ENCODE results near the gene INSIG2.

INSIG2 gene

GRCh38 chr2:118051826-118052358, 36.4 kb upstream of the INSIG2 start:
- no peak overlapping the region for H3K23ac ChIP-seq (ENCODE audit: low read length)
- no peak overlapping the region for H3K27ac ChIP-seq (ENCODE audit: low read depth, low read length)
- no peak overlapping the region for H4K12ac ChIP-seq (ENCODE audit: low read depth, low read length)
- H2AK5ac ChIP-seq (ENCODE audit: low read length), result no peak overlapping the region
- DNase-seq, result no peak
- no peak overlapping the region for H2AFZ ChIP-seq (ENCODE audit: insufficient read depth, low read length, poor library complexity)
- H3K36me3 ChIP-seq (ENCODE audit: control insufficient read depth in 1 of 2, insufficient read depth in 2 of 2, low read length in 2 of 2), result no peaks in the 10 kb centered on the region
- no peaks in the 10 kb centered on the region for H3K9me3 ChIP-seq (ENCODE audit: insufficient read depth, low read depth, low read length)
- H3K27me3 ChIP-seq (ENCODE audit: insufficient read depth, low read length), result no peaks in the 10 kb centered on the region
- no peak overlapping the region for H3K4me2 ChIP-seq (ENCODE audit: low read length)
- no peak overlapping the region for H3K14ac ChIP-seq (ENCODE audit: low read length)
- no peak overlapping the region for H2BK12ac ChIP-seq (ENCODE audit: low read length)
- H2BK120ac ChIP-seq (ENCODE audit: insufficient read depth, low read length, poor library complexity), result no peak overlapping the region
- no peak overlapping the region for H3K9ac ChIP-seq (ENCODE audit: low read length)
- no peak overlapping the region for H3K4ac ChIP-seq (ENCODE audit: low read depth, low read length)
- no peak overlapping the region for H3K18ac ChIP-seq (ENCODE audit: low read length)
- H2BK5ac ChIP-seq (ENCODE audit: low read depth, low read length, poor library complexity), result no peak overlapping the region
- no peak overlapping the region for H3K4me3 ChIP-seq (ENCODE audit: low read depth, low read length)
- H3K79me1 ChIP-seq (ENCODE audit: low read length), result no peaks in the 10 kb centered on the region
- WGBS (ENCODE audit: extremely low coverage, insufficient coverage, insufficient read length), result no CpG with 5 or more reads among the region's 3 CpGs
- H3K79me2 ChIP-seq (ENCODE audit: control insufficient read depth, insufficient read depth, low read length, poor library complexity), result no peaks in the 10 kb centered on the region
- no peak overlapping the region for H4K91ac ChIP-seq (ENCODE audit: low read depth, low read length)
- H4K8ac ChIP-seq (ENCODE audit: low read depth, low read length), result no peak overlapping the region
- no peaks in the 10 kb centered on the region for H3K4me1 ChIP-seq (ENCODE audit: control insufficient read depth in 1 of 2, insufficient read depth in 2 of 2, low read length in 2 of 2)

GRCh38 chr2:118052474-118052873, 35.8 kb upstream of the INSIG2 start:
- no peak for DNase-seq
- H3K4me3 ChIP-seq (ENCODE audit: low read depth, low read length), result no peak overlapping the region
- no peak overlapping the region for H2BK5ac ChIP-seq (ENCODE audit: low read depth, low read length, poor library complexity)
- H4K12ac ChIP-seq (ENCODE audit: low read depth, low read length), result no peak overlapping the region
- H3K18ac ChIP-seq (ENCODE audit: low read length), result no peak overlapping the region
- no peak overlapping the region for H3K9ac ChIP-seq (ENCODE audit: low read length)
- no peak overlapping the region for H3K4ac ChIP-seq (ENCODE audit: low read depth, low read length)
- no peaks in the 10 kb centered on the region for H3K36me3 ChIP-seq (ENCODE audit: control insufficient read depth in 1 of 2, insufficient read depth in 2 of 2, low read length in 2 of 2)
- no peak overlapping the region for H3K23ac ChIP-seq (ENCODE audit: low read length)
- H3K79me1 ChIP-seq (ENCODE audit: low read length), result no peaks in the 10 kb centered on the region
- no peak overlapping the region for H3K4me2 ChIP-seq (ENCODE audit: low read length)
- no peak overlapping the region for H4K8ac ChIP-seq (ENCODE audit: low read depth, low read length)
- no peaks in the 10 kb centered on the region for H3K27me3 ChIP-seq (ENCODE audit: insufficient read depth, low read length)
- no peaks in the 10 kb centered on the region for H3K4me1 ChIP-seq (ENCODE audit: control insufficient read depth in 1 of 2, insufficient read depth in 2 of 2, low read length in 2 of 2)
- H2AK5ac ChIP-seq (ENCODE audit: low read length), result no peak overlapping the region
- H2AFZ ChIP-seq (ENCODE audit: insufficient read depth, low read length, poor library complexity), result no peak overlapping the region
- no peak overlapping the region for H2BK120ac ChIP-seq (ENCODE audit: insufficient read depth, low read length, poor library complexity)
- WGBS (ENCODE audit: extremely low coverage, insufficient coverage, insufficient read length), result no CpG with 5 or more reads among the region's 2 CpGs
- no peak overlapping the region for H3K14ac ChIP-seq (ENCODE audit: low read length)
- H2BK12ac ChIP-seq (ENCODE audit: low read length), result no peak overlapping the region
- H3K9me3 ChIP-seq (ENCODE audit: insufficient read depth, low read depth, low read length), result no peaks in the 10 kb centered on the region
- H3K27ac ChIP-seq (ENCODE audit: low read depth, low read length), result no peak overlapping the region
- no peak overlapping the region for H4K91ac ChIP-seq (ENCODE audit: low read depth, low read length)
- H3K79me2 ChIP-seq (ENCODE audit: control insufficient read depth, insufficient read depth, low read length, poor library complexity), result no peaks in the 10 kb centered on the region

GRCh38 chr2:118053681-118054080, 34.6 kb upstream of the INSIG2 start:
- Histone ChIP-seq H2AK5ac (ENCODE audit: low read length) (no peak overlapping the region), H3K4me3 (ENCODE audit: low read depth, low read length) (no peak overlapping the region), H3K27ac (ENCODE audit: low read depth, low read length) (no peak overlapping the region), H3K79me1 (ENCODE audit: low read length) (no peaks in the 10 kb centered on the region), H4K8ac (ENCODE audit: low read depth, low read length) (no peak overlapping the region), H3K4me1 (ENCODE audit: control insufficient read depth in 1 of 2, insufficient read depth in 2 of 2, low read length in 2 of 2) (no peaks in the 10 kb centered on the region), H3K27me3 (ENCODE audit: insufficient read depth, low read length) (no peaks in the 10 kb centered on the region), H2BK120ac (ENCODE audit: insufficient read depth, low read length, poor library complexity) (no peak overlapping the region), H3K79me2 (ENCODE audit: control insufficient read depth, insufficient read depth, low read length, poor library complexity) (no peaks in the 10 kb centered on the region), H3K23ac (ENCODE audit: low read length) (no peak overlapping the region), H3K36me3 (ENCODE audit: control insufficient read depth in 1 of 2, insufficient read depth in 2 of 2, low read length in 2 of 2) (no peaks in the 10 kb centered on the region), H3K4ac (ENCODE audit: low read depth, low read length) (no peak overlapping the region), H3K18ac (ENCODE audit: low read length) (no peak overlapping the region), H2AFZ (ENCODE audit: insufficient read depth, low read length, poor library complexity) (no peak overlapping the region), H4K12ac (ENCODE audit: low read depth, low read length) (no peak overlapping the region), H3K9me3 (ENCODE audit: insufficient read depth, low read depth, low read length) (no peaks in the 10 kb centered on the region), H3K9ac (ENCODE audit: low read length) (no peak overlapping the region), H3K4me2 (ENCODE audit: low read length) (no peak overlapping the region), H2BK5ac (ENCODE audit: low read depth, low read length, poor library complexity) (no peak overlapping the region), H2BK12ac (ENCODE audit: low read length) (no peak overlapping the region), H3K14ac (ENCODE audit: low read length) (no peak overlapping the region), H4K91ac (ENCODE audit: low read depth, low read length) (no peak overlapping the region)
- DNase-seq, result no peak
- WGBS (ENCODE audit: extremely low coverage, insufficient coverage, insufficient read length), result no CpG with 5 or more reads among the region's 7 CpGs

- H3K79me1 ChIP-seq (ENCODE audit: low read length), result no peaks in the 10 kb centered on the region
- no peak overlapping the region for H3K18ac ChIP-seq (ENCODE audit: low read length)
- H3K4ac ChIP-seq (ENCODE audit: low read depth, low read length), result no peak overlapping the region
- no peak overlapping the region for H4K12ac ChIP-seq (ENCODE audit: low read depth, low read length)
- no peak overlapping the region for H3K27ac ChIP-seq (ENCODE audit: low read depth, low read length)
- no peaks in the 10 kb centered on the region for H3K27me3 ChIP-seq (ENCODE audit: insufficient read depth, low read length)
- H3K9ac ChIP-seq (ENCODE audit: low read length), result no peak overlapping the region
- H3K14ac ChIP-seq (ENCODE audit: low read length), result no peak overlapping the region
- no peak overlapping the region for H4K8ac ChIP-seq (ENCODE audit: low read depth, low read length)
- H2AFZ ChIP-seq (ENCODE audit: insufficient read depth, low read length, poor library complexity), result no peak overlapping the region
- DNase-seq, result no peak
- H2BK120ac ChIP-seq (ENCODE audit: insufficient read depth, low read length, poor library complexity), result no peak overlapping the region
- no peak overlapping the region for H2BK12ac ChIP-seq (ENCODE audit: low read length)
- H3K4me2 ChIP-seq (ENCODE audit: low read length), result no peak overlapping the region
- no peak overlapping the region for H3K23ac ChIP-seq (ENCODE audit: low read length)
- no peaks in the 10 kb centered on the region for H3K36me3 ChIP-seq (ENCODE audit: control insufficient read depth in 1 of 2, insufficient read depth in 2 of 2, low read length in 2 of 2)
- H2AK5ac ChIP-seq (ENCODE audit: low read length), result no peak overlapping the region
- no peaks in the 10 kb centered on the region for H3K4me1 ChIP-seq (ENCODE audit: control insufficient read depth in 1 of 2, insufficient read depth in 2 of 2, low read length in 2 of 2)
- no peaks in the 10 kb centered on the region for H3K9me3 ChIP-seq (ENCODE audit: insufficient read depth, low read depth, low read length)
- no CpG with 5 or more reads among the region's 3 CpGs for WGBS (ENCODE audit: extremely low coverage, insufficient coverage, insufficient read length)
- no peak overlapping the region for H3K4me3 ChIP-seq (ENCODE audit: low read depth, low read length)
- H3K79me2 ChIP-seq (ENCODE audit: control insufficient read depth, insufficient read depth, low read length, poor library complexity), result no peaks in the 10 kb centered on the region
- H4K91ac ChIP-seq (ENCODE audit: low read depth, low read length), result no peak overlapping the region
- H2BK5ac ChIP-seq (ENCODE audit: low read depth, low read length, poor library complexity), result no peak overlapping the region
Measured at GRCh38 chr2:118054213-118055008, 33.9 kb upstream of the INSIG2 start.

Measured in trophoblast cell (in vitro differentiated cells and primary cell).